ENCODE data around the gene SLC30A9. TPM values are rescaled to one million over a fixed set of nuclear protein-coding genes. Genes with fewer than 3 reads are reported as not detected.

Gene SLC30A9
- total RNA-seq, 2 donors from 2014 or later = 66.9 to 78.0 TPM

- Histone ChIP-seq H3K4me1 (ENCODE audit: control insufficient read depth, insufficient read depth, low read length) (no peaks in the 10 kb centered on the region), H3K9ac (ENCODE audit: extremely low read depth, low read length, poor library complexity, severe bottlenecking) (no peak overlapping the region), H3K27ac (ENCODE audit: low read depth, low read length) (no peak overlapping the region), H3K36me3 (ENCODE audit: control insufficient read depth, insufficient read depth, low read length) (peaks cover 24% of the 10 kb centered on the region), H3K27me3 (ENCODE audit: control insufficient read depth, insufficient read depth, low read length, poor library complexity, severe bottlenecking) (no peaks in the 10 kb centered on the region), H3K4me3 (ENCODE audit: low read length) (no peak overlapping the region), H3K9me3 (ENCODE audit: control insufficient read depth, low read length) (no peaks in the 10 kb centered on the region)
- H3K27ac Mint-ChIP-seq = no peak overlapping the region
- H3K36me3 Mint-ChIP-seq (ENCODE audit: low read depth) = peaks cover 20% of the 10 kb centered on the region
- no peak for TF ChIP-seq CTCF (conservative IDR thresholded peaks at IDR 0.05)
- no peak overlapping the region for H3K4me3 Mint-ChIP-seq
- H3K9me3 Mint-ChIP-seq = no peaks in the 10 kb centered on the region
- no peaks in the 10 kb centered on the region for H3K27me3 Mint-ChIP-seq (ENCODE audit: insufficient read depth)
- DNase-seq = no peak
- H3K4me1 Mint-ChIP-seq = no peaks in the 10 kb centered on the region
- 95 to 100% methylated on average over 1 of the region's 1 CpG for WGBS, 2 experiments (ENCODE audit: insufficient coverage in 1 of 2, insufficient read length in 1 of 2)
Observed at GRCh38 chr4:42083816-42084215, 93.5 kb downstream of the SLC30A9 start.

GRCh38 chr4:42088386-42088785 is 98.1 kb downstream of the SLC30A9 start:
- DNase-seq = no peak
- H3K27me3 Mint-ChIP-seq (ENCODE audit: insufficient read depth) = no peaks in the 10 kb centered on the region
- Histone ChIP-seq H3K27me3 (ENCODE audit: control insufficient read depth, insufficient read depth, low read length, poor library complexity, severe bottlenecking) (no peaks in the 10 kb centered on the region), H3K27ac (ENCODE audit: low read depth, low read length) (no peak overlapping the region), H3K4me3 (ENCODE audit: low read length) (no peak overlapping the region), H3K36me3 (ENCODE audit: control insufficient read depth, insufficient read depth, low read length) (peaks cover 22% of the 10 kb centered on the region), H3K9me3 (ENCODE audit: control insufficient read depth, low read length) (no peaks in the 10 kb centered on the region), H3K9ac (ENCODE audit: extremely low read depth, low read length, poor library complexity, severe bottlenecking) (no peak overlapping the region), H3K4me1 (ENCODE audit: control insufficient read depth, insufficient read depth, low read length) (no peaks in the 10 kb centered on the region)
- H3K4me3 Mint-ChIP-seq = no peak overlapping the region
- peaks cover 16% of the 10 kb centered on the region for H3K36me3 Mint-ChIP-seq (ENCODE audit: low read depth)
- TF ChIP-seq CTCF (conservative IDR thresholded peaks at IDR 0.05) = no peak
- no peaks in the 10 kb centered on the region for H3K4me1 Mint-ChIP-seq
- H3K9me3 Mint-ChIP-seq = no peaks in the 10 kb centered on the region
- no peak overlapping the region for H3K27ac Mint-ChIP-seq
- WGBS, 2 experiments (ENCODE audit: insufficient coverage in 1 of 2, insufficient read length in 1 of 2) = 96 to 100% methylated on average over 3 to 6 of the region's 6 CpGs

- Histone ChIP-seq H3K4me1 (ENCODE audit: control insufficient read depth, insufficient read depth, low read length) (no peaks in the 10 kb centered on the region), H3K9me3 (ENCODE audit: control insufficient read depth, low read length) (no peaks in the 10 kb centered on the region), H3K27ac (ENCODE audit: low read depth, low read length) (no peak overlapping the region), H3K36me3 (ENCODE audit: control insufficient read depth, insufficient read depth, low read length) (no peaks in the 10 kb centered on the region), H3K4me3 (ENCODE audit: low read length) (no peak overlapping the region), H3K27me3 (ENCODE audit: control insufficient read depth, insufficient read depth, low read length, poor library complexity, severe bottlenecking) (no peaks in the 10 kb centered on the region), H3K9ac (ENCODE audit: extremely low read depth, low read length, poor library complexity, severe bottlenecking) (no peak overlapping the region)
- Mint-ChIP-seq H3K4me1 (peaks cover 2% of the 10 kb centered on the region), H3K4me3 (no peak overlapping the region), H3K9me3 (no peaks in the 10 kb centered on the region), H3K27ac (no peak overlapping the region), H3K27me3 (ENCODE audit: insufficient read depth) (no peaks in the 10 kb centered on the region), H3K36me3 (ENCODE audit: low read depth) (no peaks in the 10 kb centered on the region)
- TF ChIP-seq CTCF (conservative IDR thresholded peaks at IDR 0.05) = no peak
- DNase-seq = no peak
- 95 to 96% methylated on average over 7 to 8 of the region's 8 CpGs for WGBS, 2 experiments (ENCODE audit: insufficient coverage in 1 of 2, insufficient read length in 1 of 2)
Observed at GRCh38 chr4:42101446-42101975, 111.2 kb downstream of the SLC30A9 start.
